GM18498 (cell line): ENCODE data around the gene IFT81.
"Not testable (repeated sequence)": the region's sequence is repeated elsewhere in the genome, so short reads cannot be mapped to it uniquely, and the experiment has no call there.

Experiments used
- ATAC-seq: cut with Tn5 transposase; IDR thresholded peaks from one replicate; pipeline ENCODE4 v1.9.1; 2021; ENCODE audit warnings: mild to moderate bottlenecking, moderate library complexity; ENCODE audit not compliant: unreplicated experiment

The IFT81 gene

DNA sequence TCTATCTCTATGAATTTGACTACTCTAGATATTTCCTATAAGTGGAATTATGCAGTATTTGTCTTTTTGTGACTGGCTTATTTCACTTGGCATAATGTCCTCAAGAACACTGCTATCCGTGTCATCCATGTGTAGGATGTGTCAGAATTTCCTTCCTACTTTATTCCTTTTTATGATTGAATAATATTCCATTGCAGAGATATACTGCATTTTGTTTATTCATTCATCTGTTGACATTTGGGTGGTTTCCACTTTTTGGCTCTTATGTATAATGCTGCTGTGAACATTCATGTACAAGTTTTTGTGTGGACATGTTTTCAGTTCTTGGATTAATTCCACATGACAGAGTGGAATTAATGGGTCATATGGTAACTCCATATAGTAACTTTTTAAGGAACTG lies 111.2 kb downstream of the IFT81 start:
- no peak for ATAC-seq

DNA sequence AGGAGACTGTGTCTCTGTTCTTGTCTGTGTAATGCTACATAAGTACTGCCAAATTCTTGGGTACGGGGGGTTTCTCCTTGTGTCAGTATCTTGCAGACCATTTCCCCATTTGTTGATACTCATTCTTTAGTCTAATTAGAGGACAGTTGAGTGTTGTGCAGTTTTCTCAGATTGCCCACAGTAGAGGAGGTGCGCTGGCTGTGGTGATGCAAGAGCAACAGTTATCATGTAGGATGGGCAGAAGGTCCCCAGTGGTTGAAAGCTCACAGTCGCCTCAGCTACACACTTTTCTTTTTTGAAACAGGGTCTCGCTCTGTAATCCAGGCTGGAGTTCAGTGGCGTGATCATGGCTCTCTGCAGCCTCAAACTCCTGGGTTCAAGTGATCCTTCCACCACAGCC lies 119.1 kb downstream of the IFT81 start:
- ATAC-seq, result no peak

DNA sequence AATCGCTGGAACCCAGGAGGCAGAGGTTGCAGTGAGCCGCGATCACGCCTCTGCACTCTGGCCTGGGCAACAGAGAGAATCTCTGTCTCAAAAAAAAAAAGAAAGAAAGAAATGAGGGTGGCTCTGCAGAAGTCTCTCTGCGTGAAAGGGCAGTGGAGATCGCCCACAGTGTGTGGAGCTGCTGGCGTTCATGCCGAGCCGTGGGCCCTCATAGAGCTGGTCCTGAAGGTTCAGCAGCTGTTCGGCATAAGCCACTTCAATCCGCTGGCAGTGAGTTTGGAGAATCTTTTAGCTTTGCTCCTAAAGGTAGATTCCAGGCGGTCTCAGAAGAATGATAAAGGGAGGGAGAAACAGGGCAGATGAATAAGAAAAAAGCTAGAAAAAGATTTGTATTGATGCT lies 120.2 kb downstream of the IFT81 start:
- no peak for ATAC-seq

DNA sequence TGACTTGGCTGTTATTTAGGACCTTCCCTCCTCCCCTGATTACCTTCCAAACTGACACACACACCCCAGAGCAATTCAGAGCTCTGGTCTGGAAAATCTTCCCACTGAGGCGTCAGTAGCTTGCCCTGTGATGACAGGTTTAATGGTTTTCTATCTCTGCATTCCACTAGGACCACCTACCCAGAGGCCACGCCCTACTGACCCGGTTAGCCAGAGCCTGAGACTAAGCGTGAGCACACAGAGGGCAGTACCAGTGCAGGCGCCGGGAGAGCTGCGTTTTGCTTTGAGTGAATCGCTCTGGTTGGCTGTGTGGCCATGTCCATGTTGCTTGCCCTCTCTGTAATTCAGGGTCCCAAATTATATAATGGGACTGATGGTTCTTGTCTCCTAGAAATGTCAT lies 120.7 kb downstream of the IFT81 start:
- no peak for ATAC-seq

DNA sequence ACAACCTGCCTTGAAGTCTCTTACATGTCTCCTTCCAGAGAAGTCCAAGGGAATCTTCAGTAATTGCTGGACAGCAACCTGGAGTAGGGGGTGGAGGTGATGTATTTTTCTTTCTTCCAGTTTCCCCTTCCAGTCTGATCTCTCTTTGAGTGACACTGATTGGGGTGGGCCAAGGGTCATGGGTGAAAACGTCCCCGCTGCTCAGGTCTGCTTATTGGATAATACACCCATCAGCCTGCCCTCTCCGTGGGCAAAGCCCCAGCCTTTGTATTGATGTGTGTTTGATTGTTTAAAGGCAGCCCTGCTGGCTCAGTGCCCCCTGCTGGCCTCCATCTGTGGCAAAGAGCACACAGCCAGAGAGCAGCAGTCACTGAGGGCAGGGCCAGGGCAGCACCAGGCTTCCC lies 121.2 kb downstream of the IFT81 start:
- ATAC-seq, result peak; percentile 50

DNA sequence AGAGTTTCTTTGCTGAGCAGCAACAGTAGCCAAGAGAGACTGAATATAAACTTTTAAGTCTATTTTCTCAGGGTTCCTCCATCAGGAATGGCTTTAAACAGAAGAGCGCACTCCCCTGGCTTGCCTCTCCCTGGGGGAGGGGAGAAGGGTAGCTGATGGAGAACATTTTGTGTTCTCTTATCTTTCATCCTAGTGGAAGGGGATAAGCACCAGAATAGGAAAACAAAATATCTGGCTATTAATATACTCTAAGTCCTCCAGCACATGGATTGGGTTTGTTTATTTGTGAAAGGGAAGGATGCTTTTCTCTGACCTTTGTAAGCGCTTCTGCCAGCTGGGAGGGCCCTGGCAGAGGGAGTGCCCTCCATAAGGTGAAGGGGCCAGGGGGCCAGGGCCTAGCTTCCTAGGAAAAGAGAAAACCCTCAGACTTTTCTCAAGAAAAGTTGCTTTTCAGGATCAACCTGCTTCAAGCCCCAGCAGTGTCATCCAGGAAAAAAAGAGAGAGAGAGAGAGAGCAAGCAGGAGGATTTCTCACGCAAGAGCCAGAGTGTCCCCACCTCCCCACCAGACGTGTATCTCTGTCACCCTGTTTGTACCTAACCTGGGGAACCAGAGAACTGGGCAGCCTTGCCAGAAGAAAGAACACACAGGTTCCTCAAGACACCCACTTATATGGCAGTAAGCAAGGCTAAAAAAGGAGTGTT lies 122.6 kb downstream of the IFT81 start:
- no peak for ATAC-seq

DNA sequence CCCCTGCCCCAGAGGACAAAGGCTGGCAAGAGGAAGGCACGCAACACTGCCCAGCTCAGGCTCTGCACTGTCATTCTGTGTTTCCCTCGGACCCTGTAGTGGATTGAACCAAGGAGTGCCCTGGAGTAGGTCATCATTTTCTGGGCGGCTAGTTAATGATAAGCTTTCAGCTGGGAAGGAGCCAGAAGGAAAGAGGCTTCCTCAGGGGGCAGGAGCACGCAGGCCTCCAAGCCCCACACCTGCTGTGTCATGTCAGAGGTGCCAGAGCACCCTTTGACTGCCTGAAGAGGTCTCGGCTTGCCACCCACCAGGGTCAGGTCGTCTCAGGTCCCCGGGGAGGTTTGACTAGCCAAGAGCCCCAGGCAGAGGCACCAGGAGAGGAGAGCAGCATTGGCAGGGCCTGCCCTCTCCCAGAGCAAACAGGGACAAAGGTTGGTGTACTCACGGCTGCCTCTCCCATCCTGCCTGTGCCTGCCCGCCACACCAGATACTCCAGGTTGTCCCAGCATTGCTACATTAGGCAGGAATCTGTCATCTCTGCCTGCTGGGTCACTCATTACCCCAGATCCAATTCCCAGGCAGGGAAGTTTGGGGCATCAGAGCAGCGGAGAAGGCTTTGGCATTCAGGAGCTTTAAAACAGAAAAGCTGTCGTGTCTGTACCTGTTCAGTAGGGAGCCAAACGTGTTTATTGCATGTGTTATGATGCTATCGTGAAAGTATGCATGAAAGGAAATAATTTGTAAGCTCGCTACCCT lies 123.4 kb downstream of the IFT81 start:
- no peak for ATAC-seq

DNA sequence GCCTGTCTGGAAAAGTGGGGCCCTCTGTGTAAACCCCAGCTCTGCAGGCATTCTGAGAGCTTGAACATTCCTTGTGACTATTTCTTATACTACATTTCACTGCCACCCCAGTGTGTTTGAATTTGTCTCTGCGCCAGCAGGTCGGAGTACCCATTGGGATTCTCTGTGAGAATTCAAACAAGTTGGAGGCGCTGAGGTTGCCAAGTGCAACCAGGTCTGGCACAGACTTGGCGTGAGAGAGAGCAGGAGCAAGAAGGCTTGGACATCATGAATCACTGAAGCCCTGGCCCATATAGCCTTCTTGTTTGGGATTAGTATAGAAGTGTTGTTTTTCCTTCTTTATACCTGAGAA lies 123.9 kb downstream of the IFT81 start:
- ATAC-seq, result no peak

DNA sequence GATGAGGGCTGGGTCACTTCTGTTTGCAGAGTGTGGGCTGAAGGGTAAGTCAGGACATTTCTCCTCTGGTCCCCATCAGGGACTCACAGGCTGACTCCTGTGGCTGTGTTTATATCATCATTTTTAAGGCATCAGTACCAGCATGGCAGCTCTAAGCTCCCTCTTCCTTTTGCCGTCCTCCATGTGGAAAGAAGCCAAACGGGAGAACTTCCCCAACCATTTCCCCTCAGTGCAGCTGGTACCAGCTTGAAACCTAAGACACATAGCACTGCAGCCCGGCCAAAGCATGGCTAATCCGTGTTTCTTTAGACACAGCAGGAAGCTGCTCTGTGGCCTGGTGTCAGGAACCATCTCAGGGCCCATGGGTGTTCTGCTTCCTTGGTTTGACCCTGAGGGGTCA lies 124.9 kb downstream of the IFT81 start:
- no peak for ATAC-seq

DNA sequence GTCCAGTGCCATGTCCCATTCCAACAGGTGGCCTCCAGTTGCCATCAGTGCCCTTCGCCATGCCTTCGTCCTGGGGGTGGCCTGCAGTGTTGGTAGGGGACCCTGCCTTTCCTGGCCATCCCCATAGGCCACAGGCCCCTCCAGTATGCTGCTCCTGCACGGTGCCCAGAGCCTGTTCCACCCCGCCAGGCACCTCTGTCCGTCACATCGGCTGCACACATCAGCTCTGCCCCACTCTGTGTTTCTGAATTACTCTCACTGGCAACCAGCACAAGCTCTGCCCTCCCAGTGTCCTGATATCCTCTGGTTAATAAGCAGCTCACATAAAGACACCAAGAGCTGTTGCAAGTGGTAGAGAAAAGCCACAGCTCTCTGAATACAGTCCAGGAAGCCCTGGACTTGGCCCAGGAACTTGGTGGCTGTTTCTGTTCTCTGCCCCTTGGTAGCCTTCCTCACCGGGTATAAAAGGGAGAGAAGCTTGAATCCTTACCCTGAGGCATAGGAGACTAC lies 125.6 kb downstream of the IFT81 start:
- no peak for ATAC-seq

DNA sequence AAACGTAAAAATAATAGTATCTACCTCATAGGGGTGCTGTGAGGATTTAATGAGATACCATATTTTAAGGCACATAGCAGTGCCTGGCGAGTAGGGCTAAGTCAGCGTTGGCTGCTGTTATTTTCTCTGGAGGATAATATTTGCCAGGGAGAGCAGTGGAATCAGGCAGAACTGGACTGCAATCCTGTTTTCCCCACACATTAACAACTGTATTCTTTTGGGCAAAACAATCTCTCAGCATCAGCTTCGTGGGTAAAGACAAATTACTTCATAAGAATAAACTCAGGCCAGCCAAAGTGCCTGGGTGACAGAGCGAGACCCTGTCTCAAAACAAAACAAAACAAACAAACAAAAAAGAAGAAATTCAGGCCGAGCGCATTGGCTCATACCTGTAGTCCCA lies 127.2 kb downstream of the IFT81 start:
- ATAC-seq, result no peak

DNA sequence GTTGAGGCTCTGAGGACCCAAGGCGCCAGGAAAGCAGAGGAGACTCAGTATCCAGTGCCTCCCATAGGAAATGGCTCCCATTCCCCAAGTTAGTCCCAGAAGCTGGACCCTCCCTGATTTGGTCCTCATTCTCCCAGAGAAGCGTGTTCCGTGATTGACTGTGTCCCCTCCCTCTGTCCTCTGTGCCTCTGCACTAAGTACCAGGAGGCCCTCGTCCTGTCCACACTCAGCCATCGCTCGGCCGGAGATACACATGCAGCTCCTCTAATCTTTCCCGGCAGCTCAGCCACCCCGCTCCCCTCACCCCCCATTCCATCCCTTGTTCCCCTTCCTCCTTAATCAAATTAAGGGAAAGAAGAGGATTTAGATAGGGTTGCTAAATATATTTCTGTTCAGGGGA lies 128.6 kb downstream of the IFT81 start:
- no peak for ATAC-seq

DNA sequence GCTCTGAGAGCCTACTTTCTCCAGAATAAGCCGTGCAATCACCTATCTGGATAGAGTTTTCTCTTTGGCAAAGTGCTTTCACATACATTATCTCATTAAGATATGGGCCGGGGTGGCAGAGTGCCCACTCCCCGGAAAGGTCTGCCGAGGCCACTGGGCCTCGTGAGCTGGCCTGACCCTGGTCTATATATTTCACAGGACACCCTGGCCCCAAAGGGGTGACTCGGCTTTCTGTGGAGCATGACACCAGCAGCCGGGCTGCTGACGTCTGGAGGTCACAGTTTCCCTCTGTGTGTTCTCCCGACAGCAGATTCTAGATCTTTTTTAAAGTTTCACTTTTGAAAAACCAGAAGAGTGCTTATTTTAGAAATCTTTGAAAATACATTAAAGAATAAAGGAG lies 129.0 kb downstream of the IFT81 start:
- ATAC-seq, result no peak

DNA sequence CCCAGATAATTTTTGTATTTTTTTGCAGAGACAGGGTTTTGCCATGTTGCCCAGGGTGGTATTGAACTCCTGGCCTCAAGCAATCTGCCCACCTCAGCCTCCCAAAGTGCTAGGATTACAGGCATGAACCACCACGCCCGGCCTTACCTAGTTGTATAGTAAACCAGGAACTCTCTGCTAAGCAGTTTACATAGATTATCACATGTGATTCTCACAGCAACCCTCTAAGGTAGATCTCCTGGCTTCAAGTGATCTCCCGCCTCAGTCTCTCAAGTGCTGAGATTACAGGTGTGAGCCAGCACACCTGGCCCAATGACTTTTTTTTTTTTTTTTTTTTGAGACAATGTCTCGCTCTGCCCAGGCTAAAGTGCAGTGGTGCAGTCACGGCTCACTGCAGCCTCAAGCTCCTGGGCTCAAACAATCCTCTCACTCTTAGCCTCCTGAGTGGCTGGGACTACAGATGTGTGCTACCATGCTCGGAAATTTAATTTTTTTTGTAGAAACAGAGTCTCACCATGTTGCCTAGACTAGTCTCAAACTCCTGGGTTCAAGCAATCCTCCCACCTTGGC lies 130.9 kb downstream of the IFT81 start:
- no peak for ATAC-seq

DNA sequence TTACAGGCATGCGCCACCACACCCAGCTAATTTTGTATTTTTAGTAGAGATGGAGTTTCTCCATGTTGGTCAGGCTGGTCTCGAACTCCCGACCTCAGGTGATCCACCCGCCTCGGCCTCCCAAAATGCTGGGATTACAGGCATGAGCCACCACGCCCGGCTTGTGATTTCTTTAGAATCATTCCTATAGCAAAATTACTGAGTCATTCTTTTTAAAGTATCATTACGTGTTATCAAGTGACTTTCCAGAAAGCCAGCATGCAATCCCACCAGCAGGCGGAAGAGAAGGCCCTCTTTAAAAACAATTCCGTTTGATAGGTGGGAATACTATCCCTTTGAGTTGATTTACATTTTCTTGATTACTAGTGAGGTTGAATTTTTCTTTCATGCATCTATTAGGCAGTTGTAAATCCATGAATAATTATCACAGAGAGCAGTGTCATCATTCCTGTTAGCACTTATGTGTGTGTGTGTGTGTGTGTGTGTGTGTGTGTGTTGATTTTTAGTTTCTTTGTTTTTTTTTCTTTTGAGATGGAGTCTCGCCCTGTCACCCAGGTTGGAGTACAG lies 131.8 kb downstream of the IFT81 start:
- not testable (repeated sequence) for ATAC-seq

DNA sequence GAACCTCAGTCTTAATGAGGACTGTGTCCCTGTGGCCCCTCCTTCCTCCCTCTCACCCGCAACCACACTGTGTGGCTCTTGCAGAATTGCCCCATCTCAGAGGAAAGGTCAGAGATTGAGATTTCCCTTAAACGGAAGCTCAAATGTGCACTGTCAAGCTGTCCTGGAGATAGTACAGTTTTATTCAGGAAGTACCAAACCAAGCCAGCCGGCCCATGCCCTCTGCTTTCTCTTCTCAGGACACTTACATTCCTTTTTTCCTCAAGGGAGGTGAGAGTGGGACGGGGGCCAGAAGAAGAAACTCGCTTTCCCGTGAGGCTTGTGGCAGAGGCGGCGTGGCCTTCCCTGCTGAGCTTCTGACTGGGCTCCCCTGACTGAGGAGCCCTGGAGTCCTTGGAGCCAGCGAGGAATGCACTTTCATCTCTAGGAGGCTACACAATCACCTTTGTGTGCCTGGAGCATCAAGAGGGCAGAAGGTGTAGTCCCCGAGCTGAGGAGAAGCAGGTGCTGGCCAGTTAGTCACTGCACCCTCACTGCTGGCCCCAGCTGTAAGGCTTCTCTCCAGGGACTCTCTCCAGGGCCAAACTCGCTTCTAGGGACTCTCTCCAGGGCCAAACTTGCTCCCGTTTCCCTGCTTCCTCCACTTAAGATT lies 132.7 kb downstream of the IFT81 start:
- no peak for ATAC-seq

DNA sequence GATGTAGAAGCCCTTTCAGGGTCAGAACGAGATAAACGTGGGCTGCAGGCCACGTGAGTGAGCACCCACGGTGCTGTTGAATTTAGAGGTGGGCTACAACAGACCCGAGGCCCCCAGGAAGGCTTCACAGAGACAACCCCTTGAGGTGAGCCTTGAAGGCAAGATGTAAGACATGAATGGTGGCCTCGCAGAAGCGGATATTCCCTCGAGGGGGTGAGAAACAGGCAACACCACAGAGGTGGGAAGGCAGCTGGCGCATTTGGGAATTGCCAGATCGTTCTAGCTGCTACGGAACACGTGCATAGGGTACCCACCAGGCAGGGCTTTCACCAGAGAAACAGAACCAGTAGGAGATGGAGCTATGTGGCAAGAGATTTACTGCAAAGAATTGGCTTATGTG lies 134.3 kb downstream of the IFT81 start:
- no peak for ATAC-seq

DNA sequence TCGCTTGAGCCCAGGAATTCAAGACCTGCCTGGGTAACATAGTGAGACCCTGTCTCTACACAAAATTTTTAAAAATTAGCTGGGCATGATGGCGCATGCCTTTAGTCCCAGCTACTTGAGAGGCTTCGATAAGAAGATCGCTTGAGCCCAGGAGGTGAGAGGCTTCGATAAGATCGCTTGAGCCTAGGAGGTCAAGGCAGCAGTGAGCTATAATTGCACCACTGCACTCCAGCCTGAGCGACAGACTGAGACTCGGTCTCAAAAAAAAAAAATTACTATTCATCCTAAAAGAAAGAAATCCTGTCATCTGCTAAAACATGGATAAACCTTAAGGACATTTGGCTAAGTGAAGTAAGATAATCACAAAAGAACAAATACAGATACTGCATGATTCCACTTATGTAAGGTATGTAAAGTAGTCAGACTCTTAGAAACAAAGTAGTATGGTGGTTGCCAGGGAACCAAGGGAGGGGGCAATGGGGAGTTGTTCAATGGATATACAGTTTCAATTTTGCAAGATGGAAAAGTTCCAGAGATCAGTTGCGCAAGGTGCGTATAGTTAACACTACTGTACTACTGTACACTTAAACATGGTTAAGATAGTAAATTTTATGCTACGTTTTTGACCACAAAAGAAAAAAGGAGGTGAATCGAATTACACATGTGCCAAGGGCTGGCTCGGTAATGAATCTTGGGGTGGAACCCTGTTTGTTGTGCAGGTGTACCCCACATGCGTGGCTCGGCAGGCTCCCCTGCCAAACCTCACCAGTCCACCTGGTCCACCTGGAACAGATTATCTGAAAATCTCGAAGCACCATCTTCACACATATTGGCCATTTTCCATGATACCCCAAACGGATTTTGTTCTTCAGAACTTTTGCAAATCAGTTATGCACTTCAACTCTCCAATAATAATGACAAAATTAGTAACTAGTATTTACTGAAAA lies 138.6 kb downstream of the IFT81 start:
- no peak for ATAC-seq

DNA sequence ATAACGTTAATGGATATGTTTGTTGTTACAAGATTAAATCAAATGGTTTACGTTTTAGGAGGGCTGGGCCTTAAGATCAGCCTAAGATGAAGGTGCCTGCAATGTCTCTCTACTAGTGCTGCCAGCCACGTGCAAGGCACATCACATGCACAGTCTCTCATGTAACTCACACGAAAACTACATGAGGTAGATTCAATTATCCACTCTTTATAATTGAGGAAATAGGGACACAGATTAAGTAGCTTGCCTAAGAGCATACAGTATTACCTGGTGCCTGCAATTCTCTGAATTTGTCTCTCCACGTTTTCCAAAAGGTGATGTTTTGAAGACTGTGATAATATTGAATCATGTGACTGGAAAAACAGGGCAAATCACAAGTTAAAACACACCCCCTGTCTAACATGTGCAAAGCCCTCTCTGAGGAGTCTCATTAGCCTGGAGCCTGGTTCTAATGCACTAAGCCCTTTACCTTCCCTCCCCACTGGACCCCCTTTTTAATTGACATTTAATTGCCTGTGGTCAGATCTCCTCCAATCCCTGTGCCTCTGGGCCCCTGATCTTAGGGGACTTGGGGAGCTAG lies 142.3 kb downstream of the IFT81 start:
- ATAC-seq, result no peak
